GM04503 (cell line): ENCODE data around the gene HOXD4.

Experiments used
- DNase-seq: peaks from one replicate; pipeline ENCODE4 v3.0.0-alpha.2; 2012; ENCODE audit warnings: low read depth

The HOXD4 gene

DNA sequence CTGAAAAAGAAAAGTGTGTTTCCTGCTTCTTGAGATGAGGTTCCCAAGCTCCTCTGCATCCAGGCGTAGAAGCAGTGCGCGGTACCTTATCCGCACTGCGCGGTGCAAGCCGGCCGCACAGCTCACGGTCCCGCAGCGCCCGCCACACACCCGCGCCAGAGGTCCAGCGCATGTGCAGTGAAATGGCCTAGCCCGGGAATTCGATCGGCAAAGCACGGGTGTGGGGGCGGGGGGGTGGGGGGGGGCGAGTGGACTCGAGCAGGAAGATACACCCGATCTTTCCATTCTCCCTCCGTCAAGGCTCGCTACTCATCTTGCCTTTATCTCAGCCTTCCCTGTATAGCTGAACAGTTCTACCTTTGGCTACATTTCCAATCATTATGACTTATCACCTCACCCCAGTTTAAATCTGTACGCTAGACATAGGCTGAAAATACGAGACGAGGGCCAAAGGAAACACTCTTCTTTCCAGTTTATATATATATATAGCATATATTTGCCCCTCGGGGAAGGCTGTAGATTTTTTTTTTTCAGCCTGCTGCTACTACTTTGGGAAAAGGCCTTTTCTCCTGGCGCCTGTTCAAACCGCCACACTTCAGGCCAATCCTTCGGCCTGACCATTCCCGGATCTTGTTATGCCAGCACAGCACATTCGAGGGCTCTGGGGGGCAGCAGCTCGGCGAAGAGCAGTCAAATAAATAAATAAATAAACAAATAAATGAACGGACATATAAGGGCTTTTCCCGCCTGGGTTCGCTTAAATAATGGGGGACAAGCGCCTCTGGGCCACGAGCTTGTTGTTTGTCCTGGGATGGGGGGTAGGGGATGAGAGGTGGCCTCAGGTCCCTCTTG is 11.5 kb upstream of the HOXD4 start:
- DNase-seq = no peak

DNA sequence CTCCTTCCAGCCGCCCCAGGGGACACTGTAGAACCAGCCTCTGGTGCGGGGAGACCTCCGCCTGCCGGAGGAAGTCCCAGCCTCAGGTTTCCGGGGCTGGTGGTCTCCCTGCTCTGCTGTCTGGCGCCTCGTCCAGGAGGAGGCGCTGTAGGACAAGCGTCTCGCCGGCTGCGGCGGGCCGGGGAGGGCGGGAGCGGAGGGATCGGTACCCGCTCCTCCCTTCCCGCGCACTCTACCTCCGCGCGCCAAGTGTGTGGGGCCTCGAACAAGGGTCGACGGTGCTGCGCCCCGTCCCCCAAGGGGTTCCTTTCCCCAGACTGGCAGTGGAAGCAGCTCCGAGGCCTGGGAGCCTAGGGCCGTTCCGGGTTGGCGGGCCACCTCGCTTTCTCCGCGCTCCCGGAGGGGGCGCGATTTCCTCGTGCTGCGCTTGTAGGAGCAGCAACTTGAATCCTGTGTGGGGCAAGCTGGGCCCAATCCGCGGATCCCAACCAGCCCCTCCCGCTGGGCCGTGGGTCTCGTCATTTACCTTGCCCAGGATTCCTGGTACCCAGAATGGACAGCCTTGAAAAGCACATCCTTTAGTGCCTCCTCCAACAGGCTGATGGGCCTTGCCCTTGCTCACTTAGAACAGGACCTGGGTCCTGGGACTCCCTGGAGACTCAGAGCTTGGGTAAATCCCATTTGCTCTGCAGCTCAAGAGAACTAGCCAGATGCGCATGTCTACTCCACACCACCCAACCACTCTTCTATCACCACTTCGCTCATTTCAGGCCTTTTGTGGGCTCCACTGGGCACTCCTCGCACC is 10.6 kb upstream of the HOXD4 start:
- DNase-seq = no peak

DNA sequence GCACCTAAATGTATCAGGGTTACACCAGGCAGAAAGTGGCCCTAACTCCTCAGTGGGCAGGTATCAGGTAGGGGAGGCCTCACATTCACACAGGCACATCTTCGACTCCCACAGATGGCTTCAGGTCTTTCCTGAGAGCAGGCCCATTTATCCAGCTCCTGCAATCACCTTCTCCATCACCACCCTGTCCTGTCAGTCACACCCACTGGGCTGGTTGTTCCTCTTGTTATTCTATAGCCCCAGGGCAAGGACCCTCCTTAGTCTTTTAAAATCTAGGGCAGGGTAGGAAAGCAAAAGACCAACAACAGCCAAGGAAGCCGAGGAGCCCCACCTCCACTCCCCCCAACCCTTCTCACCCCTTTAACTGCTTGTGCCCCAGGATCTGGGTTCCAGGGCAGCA is 9.1 kb upstream of the HOXD4 start:
- DNase-seq = no peak

DNA sequence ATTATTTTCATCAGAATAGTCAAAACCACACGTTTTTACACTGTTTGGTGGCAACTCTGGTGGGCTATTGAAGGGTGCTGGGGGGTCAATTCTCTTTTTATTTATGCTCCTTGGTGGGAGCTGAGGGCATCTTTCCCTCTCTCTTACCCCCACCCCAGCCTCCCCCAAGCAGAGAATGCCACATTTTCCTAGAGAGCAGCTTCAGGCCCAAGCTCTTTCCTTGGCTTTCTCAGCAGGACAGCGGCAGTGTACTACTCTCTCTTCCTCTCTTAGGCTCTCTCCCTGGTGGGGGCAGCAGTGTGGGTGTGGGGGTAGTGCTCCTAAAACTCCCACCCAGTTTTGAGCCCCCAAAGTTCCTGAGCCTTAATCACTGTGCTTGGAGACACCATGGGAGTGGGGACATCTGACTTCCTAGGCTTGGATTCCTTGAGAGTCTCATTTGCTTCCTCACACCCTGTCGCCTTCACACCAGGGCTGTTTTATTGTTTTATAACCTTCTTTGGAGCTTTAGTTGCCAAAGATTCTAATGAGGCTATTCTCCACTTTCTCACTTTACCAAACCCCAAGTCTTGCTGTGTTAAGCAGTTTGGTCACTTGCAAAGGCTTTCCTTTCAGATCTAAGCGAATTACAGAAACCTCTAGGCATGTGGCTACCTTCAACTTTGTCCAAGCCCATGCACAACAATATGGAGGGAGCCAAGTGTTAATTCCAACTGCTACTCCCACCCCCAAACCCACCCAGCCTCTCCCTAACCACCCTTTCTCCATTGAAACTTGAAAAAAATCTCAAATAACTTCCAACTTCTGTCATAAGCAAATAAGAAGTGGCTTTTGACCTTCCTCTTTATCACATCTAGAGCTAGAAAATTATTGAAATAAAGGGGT is 6.0 kb upstream of the HOXD4 start:
- DNase-seq = no peak

DNA sequence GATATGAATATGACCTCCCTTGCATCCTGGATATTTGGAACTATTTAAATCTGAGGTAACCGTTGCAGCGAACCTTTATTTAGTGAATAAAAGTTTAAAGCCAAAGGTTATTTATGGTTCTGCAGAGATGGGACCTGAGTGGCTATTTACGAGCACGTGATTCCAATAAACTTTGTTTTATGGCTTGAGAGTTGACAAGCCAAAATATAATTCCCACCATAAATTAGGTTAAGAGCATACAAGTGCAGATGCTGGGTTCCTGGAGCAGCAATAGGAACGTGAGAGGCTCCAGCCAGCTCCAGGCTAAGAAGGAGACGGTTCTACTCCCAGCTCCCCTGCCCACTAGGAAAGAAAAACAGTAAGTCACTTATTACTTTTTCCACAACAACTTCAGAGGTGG is 5.2 kb upstream of the HOXD4 start:
- no peak for DNase-seq

DNA sequence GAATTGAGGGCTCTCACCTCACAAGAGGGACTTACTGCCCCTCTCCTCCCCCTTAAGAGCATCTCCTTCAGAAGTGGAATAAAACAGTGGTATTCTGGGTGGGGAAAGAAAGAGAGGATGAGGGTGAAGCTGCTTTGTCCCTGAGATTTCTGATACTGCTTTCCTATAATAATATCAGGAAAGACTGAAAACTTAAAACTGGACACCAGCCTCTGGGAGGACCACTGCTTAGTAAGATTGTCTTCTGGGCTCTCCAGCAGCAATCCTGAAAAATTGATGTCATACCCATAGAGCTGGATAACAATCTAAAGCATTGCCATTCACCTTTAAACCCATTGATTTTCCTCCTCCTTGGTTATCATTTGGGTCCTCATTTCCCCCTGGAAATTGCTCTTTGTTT is 4.7 kb upstream of the HOXD4 start:
- no peak for DNase-seq

DNA sequence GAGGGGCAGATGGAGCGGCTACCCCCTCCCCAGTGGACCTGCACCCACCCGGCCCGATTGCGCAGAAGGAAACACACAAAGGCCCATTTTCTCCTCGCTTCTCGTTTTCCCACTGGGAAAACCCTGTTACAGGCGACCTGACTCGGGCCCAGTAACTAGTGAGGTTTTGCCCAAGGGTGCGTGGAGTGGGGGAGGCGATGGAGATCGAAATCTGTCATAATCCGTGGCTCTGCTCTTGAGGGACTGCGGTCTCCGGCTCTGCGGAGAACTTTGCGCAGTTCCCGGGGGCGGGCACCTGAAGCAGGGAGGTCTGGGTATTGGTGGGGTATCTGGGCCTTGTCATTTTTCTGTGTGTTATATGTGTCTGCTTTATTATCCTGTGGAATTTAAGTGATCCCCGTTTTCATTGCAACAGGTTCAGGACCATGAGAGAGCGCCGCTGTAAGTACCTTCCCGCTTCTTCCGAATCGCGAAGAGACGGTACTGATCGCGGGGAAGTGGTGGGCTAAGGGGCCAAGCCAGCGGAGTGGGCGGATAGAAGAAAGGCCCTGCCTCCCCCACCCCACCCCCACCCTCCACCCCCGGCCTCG is 4.0 kb upstream of the HOXD4 start:
- no peak for DNase-seq

DNA sequence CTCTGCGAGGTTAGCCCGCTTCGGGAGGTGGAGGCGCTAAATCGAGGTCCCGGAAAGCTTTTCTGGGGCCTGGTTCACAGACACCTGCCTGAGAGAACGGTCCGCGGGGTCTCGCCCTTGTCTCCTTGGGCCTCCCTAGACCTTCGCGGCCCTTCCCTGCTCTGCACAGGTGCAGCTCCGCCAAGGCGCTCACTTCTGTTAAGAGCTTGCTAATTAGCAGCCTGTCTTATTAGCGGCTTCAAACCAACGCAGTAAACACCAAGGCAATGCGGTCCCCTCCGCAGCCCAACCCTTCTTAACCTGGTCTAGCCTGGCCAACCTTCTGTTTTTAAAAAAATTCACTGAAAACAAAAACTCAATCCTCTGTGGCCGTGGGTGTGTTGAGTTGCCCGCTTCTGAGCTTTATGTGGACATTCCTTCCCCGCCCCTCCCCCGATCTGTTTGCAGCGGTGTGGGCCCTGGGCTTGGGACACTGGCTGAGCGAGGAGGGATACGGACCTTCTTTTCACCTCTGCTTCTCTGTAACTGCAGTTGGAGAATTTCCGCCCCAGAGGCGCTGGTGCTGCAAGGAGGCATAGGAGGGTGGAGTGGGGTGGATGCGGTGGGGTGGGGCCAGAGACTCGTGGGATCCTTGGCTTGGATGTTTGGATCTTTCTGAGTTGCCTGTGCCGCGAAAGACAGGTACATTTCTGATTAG is 3.4 kb upstream of the HOXD4 start:
- no peak for DNase-seq

DNA sequence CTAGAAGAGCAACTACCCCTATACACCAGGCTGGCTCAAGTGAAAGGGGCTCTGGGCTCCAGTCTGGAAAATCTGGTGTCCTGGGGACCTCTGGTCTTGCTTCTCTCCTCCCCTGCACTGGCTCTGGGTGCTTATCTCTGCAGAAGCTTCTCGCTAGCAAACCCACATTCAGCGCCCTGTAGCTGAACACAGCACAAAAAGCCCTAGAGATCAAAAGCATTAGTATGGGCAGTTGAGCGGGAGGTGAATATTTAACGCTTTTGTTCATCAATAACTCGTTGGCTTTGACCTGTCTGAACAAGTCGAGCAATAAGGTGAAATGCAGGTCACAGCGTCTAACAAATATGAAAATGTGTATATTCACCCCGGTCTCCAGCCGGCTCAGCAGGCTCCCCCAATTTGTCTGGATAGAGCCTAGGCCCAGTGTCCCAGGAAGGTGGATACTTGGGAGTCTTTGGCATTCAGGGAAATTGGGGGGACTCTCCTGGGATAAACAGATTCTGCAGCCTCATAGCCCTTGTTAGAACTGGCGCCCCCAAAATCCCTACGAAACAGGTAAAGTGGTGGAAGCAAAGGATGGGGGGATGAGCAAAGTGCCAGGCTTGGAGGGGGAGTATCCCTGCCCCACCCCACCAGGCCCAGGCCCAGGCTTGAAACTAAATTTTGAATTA is 2.5 kb upstream of the HOXD4 start:
- DNase-seq = no peak

DNA sequence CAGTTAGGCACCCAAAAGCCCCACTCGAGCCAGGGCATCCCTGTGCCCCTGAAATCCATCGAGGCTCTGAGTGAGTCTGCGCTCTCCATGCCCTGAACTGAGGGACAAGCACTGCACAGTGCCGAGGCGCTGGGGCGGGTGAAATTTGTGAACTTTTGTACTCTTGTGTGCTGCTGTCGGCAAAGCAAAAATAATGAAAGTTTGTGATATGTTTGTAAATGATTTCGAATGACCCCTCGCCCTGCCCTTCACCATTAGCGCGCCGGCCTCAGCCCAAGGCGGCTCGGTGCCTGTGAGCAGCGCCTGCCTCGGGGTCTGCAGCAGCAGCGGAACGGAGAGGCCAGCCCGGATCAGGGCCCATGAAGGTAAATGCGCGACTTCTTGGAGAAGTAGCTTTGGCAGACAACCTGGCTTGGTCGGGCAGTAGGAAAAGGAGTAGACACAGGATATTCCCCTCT is 1.8 kb upstream of the HOXD4 start:
- DNase-seq = no peak

DNA sequence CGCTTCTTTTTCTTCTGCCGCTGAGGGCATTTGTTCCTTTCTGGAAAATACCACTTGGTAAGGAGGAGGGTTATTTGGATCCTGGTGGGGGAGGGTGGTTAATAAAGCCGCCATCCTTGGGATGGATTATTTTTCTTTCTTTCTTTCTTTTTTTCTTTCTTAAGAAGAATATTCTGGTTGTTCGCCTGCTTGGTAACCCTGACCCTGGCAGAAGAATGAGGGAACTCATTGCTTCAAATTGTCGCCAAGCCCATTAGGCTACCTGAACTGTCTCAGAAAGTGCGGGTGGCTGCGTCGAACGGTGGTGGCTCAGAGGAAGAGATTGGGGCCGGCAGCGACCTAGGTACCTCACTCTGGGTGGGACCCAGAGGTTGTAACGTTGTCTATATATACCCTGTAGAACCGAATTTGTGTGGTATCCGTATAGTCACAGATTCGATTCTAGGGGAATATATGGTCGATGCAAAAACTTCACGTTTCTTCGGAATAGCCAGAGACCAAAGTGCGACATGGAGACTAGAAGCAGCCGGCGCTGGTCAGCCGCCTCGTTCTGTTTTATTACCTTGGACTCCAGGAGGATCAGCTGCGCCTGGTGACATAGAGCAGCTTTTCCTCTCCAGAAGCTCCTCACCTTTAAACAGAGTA is 1.3 kb upstream of the HOXD4 start:
- DNase-seq = no peak

DNA sequence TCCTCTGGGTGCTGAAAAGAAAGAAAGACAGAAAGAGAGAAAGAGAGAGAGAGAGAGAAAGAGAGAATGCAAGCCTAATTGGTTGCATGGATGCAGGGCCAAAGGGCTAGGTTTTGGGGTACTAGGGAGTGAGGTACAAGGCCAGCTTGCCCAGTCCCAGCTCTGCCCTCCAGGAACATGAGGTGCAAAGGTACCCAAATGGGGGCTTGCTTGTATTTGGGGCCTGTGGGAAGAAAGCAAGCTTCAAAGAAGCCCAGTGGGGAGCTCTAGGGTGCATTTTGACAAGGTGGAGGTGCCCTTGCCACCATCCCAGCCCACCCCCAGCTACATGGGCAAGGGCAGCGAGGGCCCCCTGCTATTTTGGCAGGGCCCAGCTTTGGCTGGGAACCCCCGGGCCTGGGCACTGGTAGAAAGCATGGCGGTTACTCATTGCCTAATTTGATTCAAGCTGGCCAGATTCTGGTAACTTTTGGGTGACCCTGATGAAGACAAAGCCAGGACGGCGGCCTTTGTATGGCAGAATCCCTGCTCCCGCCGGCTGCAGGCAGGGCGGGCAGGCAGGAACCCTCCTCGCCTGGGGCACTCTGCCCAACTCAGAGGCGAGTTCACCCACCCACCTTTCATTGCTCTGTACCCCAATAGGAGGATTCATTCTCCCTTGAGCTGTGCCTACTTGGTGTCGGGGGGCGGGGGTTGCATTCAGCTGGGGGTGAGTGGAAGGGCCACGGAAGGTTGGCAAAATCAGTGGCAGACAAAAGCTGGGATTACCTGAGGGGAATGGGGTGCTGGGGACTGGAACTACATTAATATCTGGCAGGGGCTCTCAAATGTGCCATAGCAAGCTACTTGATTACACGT is 537 bp upstream of the HOXD4 start:
- DNase-seq = no peak

DNA sequence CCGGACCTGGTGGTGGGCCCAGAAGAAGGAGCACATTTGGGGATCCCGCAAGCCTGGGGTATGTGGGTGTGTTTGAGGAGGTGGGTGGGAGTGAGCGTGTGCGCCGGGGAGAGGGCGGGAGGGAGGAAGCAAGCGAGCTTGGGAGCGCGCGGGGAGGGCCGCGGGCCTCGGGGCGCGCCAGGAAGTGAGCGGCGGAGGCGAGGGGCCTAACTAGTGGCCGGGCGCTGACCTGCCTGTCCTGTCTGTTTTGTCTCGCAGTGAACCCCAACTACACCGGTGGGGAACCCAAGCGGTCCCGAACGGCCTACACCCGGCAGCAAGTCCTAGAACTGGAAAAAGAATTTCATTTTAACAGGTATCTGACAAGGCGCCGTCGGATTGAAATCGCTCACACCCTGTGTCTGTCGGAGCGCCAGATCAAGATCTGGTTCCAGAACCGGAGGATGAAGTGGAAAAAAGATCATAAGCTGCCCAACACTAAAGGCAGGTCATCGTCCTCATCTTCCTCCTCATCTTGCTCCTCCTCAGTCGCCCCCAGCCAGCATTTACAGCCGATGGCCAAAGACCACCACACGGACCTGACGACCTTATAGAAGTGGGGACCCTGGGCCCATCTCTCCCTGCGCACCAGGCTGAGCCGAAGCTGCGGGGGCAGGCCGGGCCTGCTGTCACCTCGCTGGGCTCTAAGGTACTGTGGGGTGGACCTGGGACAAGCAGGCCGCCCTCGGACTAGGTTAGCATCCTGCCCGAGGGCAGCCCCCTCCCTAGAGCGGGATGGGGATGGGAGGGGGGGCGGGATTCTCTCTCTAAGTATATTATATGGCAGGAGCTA is 1.2 kb downstream of the HOXD4 start:
- no peak for DNase-seq

DNA sequence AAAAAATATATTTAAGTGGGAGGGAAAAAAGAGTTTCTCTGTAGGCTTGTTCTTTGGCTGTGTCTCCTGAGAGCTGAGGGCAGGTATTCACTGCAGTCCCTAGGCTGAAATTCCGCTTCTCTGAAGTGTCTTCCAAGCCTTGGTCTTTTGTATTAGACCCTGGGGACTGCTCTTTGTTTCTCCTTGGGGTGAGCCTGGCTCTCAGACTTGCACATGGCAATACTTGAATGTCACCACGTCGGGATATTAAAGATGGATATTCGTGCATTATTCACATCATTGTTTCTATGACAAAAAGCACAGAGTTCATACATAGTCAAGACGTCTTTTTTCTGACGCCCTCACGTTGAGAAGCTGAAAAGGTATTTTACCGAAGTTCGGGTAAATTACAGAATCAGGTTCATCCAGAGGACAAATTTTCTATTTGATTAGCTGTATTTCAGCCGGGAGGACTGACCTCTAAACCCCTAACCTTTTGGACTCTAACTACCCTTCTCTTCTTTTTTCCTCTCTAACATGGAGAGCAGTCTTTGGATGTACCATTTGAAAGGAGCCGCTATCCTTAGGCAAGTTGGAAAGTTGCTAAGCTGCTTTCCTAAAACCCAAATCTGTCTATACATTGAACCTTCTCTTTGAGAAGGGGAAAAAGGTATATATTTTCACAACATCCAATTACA is 3.4 kb downstream of the HOXD4 start:
- no peak for DNase-seq

DNA sequence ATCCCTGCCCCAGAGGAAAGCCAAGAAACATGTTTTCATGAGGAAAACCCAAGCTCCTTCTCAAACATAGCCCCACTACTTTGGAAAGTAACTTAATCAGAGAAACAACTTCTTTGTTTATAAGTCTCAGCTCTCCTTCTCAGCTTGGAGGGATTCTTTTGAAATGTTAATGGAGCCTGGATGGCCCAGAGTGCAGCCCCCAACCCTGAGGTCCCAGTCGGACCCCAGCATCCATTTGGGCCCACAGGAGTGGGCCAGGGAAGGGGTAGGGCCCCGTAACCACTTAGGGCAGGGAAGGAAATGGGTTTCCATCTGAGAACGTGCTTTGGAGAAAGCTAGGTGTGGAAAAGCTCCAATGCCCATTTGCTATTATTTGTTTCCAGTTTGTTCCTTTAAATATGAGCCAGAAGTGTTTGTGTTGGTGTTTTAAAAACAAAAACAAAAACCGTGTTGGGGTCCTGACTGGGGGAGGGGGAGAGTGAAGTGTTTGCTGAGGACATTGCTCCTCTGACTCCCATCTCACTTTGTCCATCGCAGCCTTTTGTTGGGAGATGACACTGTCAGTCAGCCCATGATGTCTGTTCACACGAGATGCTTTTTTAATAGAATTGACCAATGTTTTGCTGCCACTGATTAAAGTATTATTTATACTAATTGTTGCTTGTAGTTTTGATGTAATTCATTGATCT is 4.2 kb downstream of the HOXD4 start:
- no peak for DNase-seq

DNA sequence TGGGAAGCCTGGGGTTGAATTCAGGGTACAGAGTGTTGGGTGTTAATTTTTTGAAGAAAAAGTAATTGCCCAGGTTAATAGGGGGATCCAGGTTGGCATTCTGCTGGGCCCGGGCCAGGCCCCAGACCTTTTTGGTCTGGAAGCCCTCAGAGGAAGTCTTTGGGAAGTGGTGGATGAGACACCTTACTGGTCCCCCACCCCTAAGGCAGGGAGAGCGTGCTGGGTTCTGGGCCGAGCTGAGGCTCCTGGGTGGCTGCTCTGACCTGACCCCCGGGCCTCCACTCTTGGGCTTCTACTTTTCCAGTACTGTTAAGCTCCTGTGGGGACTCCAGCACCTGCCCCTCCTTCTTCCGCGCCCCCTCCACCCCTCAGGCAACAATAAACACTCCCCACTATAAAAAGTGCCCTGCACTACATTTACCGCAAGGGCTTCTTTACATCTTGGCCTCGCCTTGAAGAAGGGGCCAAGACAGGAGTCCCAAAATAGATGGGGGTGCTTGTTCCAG is 5.0 kb downstream of the HOXD4 start:
- no peak for DNase-seq
